ENCODE measurements around the gene PNKP.

PNKP gene

GRCh38 chr19:49874503-49875157 is 7.3 kb upstream of the PNKP start:
- no peak for DNase-seq

DNA sequence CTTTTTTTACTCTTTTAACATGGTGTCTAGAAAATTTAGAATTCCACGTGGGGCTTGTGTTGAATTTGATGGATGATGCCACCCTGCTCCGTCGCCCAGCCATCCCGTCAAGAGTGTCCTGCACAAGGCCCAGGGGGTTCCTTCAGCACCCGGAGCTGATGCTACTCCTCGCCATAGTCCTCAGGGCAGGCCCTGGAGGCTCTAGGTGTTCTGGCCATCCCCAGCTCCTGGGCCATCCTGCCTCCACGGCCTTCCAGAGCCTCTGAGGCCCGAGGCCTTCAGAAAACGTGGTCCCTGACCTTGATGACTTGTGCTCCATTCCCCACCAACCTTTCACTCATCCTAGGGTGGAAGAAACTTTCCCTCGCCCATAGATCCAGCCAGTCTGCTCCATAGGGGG is 6.5 kb upstream of the PNKP start:
- DNase-seq, result no peak

GRCh38 chr19:49873129-49873521 is 5.7 kb upstream of the PNKP start:
- no peak for DNase-seq

GRCh38 chr19:49872245-49873128 is 5.1 kb upstream of the PNKP start:
- no peak for DNase-seq

GRCh38 chr19:49871349-49871985 is 4.1 kb upstream of the PNKP start:
- no peak for DNase-seq

DNA sequence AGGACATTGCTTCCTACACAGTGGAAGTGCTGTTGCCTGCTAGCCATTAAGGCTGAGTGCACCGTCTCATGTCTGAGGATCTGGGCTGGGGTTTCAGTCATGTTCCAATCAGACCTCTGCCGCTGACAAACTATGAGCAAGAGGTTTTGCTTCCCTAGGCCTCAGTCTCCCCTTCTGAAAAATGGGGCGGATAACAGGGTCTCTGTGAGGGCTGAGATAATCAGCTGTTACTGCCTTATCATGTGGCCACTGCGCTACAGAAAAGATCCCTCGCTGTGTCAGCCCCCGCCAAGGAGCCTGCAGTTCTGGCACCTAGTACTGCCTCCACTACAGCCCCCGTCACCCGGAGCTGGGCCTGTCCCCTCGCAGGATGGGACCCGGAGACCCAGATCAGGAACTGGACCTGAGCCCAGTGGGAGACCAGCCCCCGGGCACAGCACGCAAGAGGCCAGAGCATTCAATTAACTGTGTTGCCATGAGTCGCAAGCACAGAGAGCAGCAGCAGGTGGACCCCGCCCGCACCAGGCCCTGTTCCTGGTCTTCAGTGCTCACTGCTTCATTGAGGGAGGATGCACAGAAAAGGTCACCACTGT is 3.0 kb upstream of the PNKP start:
- DNase-seq, result no peak

- peak; percentile 99 for DNase-seq
Observed at GRCh38 chr19:49869484-49870308, 2.3 kb upstream of the PNKP start.

- no peak for DNase-seq
Observed at GRCh38 chr19:49869009-49869483, 1.7 kb upstream of the PNKP start.

GRCh38 chr19:49864890-49865289 is 2.5 kb downstream of the PNKP start:
- DNase-seq, result no peak

DNA sequence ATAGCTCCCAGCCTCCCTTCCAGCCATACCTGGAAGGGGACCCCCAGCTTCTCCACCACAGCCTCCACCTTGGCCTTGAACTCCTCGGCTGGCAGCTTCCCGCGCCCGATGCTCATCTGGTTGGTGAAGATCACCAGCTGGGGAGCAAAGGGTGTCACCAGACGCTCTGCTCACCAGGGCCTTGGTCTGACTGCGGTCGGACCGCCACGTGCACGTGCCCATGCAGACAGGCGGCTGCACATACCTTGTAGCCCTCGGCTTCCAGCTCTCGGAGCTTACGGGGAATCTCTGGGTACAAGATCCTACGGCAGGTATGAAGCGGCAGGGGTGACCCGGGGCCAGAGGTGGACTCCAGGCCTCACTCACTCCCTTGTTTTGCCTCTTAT is 3.4 kb downstream of the PNKP start:
- no peak for DNase-seq

- DNase-seq, result peak; percentile 17
Observed at GRCh38 chr19:49863254-49863934, 4.0 kb downstream of the PNKP start.

GRCh38 chr19:49862391-49863253 is 4.8 kb downstream of the PNKP start:
- DNase-seq, result peak; percentile 43

DNA sequence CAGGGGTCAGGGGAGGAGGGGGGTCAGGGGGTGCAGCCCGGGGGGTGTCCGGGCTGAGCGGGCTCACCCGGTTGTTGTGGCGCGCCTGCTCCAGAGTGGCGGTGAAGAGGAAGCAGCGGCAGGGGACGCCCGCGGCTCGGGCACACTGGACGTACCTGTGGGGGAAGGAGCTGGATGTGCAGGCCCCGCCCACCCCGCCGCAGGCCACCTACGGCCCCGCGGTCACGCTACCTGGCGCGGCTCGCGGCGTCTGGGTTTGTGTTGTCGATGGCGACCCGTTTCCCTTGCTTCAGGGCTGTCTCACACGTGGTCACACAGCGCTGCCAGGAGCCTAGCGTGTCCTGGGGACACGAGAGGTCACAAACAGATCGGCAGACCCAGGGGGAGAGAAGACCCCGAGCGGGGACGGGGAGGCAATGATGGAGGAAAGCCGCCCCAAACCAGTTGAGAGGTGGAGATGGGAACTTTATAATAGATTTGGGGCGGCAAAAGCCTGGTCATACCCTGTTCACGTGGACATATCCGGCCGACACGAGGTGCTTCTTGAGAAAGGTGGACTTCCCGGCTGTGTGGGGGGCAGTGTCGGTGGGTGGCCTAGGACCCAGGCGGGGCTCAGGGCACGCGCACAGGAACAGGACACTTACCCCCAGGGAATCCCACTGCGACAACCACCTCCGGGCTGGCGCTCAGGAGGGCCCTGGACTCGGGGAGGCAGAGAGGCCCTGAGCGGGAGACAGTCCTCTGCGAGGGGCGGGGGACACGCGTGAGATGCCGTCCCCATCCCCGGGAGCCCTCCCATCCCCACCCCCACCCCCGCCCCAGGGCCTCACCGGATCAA is 5.6 kb downstream of the PNKP start:
- DNase-seq, result peak; percentile 29

DNA sequence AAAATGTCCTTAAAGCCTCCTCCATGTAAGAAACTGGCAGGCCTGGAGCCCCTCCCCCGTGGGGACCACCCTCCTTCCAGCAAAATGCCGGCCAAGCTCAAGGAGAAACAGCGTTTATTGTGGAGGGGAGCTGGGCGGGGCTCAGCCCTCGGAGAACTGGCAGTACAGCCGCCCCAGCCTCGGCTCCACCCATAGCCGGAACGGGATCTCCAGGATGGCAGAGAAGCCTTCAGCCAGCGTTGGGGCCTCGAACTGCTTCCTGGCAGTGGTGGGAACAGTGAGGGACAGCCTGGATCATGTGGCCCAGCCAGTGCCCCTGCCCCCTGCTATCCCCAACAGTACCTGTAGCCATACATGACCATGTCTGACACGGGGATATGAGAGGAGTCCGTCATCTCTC is 6.3 kb downstream of the PNKP start:
- DNase-seq, result peak; percentile 68

DNA sequence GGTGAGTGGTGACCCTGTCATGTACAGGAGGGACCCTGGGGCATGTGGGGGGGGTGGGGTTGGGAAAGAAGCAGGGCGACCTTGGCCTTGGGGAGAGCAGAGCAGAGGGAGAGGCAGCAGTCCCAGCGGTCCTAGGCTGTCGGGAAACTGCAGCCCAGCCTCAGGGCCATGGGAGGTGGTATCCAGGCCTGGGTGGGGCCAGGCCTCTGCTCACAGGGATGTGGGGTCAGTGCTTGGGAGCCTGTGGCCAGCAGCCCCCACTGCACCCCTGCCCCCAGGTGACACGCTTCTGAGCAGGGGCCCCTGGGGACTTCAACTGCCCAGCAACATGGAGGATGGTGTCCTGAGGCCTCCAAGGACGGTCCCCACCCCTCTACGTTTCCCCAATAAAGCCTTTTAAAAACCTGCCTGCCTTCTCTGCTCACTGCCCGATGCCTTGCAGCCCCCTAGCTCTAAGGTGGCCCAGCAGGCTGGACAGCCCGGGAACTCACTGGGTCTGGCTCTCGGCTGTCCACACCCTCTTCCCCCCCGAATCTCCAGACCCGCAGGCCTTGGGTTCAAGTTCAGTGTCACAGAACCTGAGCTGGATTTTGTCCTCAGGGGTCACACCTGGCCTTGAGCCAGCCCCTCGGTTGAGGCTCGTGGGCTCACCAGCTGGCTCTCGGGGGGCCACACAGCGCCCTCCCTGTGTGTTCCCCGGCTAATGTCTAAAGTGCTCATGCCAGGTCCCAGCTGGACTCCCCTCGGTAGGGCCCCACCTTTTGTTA is 6.9 kb downstream of the PNKP start:
- DNase-seq, result peak; percentile 31

GRCh38 chr19:49859682-49860335 is 7.6 kb downstream of the PNKP start:
- no peak for DNase-seq

DNA sequence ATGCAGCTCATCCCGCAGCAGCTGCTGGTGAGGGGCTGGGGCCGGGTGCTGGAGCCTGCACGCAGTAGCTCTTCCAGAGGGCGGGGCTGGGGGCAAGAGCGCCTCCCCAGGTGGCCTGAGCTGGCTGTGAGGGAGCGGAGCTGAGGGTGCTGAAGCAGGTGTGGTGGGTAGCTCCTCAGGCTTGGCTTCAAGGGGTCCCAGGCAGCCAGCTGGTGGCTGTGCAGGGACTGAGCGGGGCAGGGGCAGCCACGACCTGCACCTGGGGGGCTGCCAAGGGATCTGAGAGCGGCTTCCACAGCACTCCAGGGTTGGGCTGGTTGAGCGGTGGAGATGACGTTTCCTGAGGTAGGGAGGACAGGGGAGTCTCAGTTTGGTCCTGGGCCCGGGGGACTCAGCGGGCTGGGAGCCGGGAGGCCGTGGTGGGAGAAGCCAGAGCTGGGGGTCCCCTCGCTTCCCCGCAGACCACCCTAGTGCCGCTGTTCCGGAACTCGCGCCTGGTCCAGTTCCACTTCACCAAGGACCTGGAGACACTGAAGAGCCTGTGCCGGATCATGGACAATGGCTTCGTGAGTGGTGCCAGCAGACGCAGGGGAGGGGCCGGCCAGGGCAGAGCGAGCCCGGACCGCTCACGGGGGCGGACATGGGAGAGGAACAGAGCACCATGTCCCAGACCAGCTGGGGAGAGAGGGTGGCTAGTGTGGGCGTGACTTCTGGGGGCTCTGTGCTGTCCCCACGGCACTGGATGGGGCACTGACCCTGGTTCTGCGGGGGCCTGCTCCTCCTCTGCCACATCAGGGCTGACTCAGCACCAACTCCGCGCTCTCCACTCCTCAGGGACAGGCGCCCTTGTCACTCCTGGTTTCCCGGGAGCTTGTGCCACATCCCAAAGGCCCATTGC is 9.0 kb downstream of the PNKP start:
- peak; percentile 43 for DNase-seq

GRCh38 chr19:49857838-49858087 is 9.6 kb downstream of the PNKP start:
- DNase-seq, result peak; percentile 26

All from femur (tissue), 1 donor.